Activated T-cell treated with anti-CD3 and anti-CD28 coated beads for 4 hours (primary cell): ENCODE data around the gene IGFBP7.

ENCODE experiments used
- DNase-seq: peaks from one replicate; pipeline ENCODE4 v3.0.0-alpha.2; 2020

Gene IGFBP7

DNA sequence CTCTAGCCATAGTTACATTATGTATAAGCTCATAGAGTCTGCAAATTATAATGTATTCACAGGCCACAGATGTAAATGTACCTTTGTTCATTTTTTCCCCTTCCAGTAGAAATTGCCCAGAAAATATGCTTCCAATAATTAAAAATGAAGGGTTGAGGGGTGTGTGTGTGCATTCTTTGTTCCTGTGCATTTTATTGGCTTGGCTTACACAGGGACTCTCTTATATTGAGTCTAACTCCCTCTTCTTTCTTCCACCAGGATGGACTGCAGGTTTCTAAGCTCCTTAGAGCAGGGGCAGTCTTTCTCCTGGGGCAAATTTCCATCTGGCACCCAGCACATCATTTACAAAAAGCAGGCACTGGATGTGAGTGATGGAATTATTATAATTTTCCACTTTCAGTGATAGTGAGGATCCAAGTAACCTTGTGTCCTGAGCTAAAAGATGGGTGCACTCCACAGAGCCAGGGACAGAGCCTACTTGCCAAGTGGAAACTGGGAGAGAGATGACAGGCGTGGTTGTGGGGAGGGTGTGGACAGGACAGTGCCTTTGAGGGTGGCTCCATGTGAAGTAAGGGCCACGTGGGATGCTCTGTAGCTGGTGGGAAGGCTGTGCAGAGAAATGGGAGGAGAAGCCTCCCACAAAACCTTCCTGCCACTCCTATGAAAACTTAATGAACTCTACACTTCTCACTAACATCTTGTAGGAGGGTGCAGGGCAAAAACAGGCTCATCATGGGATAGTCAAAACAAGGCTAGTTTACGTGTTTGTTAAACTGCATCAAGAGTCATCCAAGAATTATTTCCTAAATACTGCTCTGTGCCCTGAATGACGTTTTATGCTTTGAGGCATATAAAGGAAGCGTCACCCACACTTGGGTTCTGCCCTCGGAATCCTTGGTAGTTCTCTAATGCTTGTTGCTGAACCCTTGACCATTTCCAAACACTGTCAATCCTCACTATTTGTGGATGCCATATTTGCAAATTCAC, 16.0 kb downstream of the IGFBP7 start:
- DNase-seq, result no peak

DNA sequence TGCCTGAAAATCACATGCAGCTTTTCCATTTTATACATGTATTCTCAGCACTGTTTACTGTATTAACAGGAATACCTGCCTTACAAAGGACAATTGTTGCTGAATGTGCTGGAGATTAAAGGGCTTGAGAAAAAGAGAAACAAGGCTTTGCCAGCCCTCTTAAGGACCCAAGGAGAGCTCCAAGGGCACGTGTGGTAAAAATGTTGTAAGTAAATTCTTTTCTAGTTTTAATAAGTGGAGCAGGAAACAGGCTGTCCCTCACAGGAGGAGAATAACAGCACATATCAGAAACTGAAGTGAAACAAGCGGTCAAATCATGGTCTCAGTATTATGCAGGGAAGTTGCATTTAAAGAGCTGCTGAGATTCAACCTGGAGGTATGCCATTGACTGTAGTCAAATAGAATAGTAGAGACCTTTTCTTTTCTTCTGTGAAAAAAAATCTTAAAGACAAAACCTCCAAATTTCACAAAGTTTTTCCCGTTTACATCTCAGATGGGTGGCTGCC, 18.5 kb downstream of the IGFBP7 start:
- no peak for DNase-seq

DNA sequence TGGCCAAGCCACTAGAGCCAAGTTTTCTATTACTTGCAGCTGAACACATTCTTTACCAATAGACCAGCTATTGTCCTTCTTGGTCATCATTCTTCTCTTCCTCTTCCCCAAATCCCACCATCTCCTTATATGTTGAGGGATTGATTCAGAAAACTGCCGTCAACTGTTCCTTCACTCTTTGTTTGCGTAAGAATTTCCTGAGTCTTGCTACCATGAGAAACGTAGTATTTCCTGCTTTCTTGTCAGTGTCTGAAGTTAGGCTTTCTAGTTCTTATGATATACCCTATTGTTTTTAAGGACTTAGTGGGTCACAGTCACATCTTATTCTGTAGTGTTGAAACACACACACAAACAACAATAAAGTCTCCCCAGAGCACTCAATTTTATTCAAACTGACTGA, 20.1 kb downstream of the IGFBP7 start:
- DNase-seq, result no peak

DNA sequence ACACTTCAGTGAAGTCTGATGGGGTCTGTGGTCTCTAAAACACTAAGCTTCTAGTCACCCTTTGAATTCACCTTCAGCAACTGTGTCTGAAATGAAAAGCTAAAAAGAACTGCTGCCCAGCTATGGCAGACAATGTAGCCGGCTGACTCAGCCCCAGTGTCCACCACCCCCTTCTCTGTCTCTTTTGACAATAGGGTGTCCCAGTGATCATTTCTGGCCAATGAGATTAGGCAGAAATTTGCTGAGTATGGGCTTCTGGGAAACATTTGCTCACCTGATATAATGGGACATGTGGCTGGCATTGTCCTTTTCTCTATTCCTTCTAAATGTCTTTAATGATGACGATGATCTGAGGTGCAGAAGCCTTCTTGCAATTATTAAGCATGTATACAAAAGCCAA, 20.6 kb downstream of the IGFBP7 start:
- no peak for DNase-seq

DNA sequence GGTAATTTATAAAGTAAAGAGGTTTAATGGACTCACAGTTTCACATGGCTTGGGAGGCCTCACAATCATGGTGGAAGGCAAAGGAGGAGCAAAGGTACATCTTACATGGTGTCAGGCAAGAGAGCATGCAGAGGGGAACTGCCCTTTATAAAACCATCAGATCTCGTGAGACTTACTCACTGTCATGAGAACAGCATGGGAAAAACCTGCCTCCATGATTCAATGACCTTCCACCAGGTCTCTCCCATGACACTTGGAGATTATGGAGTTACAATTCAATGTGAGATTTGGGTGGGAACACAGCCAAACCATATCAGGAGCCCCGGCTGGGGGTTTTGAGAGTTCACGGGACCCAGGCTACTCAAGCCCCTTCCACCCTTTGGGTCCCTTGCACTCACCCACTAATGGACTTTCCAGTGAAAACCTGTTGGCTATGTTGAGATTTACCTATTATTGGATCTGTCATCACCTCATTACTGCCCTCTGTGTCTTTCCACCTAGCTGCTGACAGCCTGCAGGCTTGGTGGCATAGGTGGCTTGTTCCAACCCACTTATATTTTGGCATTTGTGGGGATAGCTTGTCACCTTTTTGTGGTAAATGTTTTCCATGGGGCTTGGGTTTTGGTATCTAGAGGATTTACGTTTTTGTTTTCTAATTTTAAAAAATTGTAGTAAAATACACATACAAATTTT, 24.0 kb downstream of the IGFBP7 start:
- no peak for DNase-seq

DNA sequence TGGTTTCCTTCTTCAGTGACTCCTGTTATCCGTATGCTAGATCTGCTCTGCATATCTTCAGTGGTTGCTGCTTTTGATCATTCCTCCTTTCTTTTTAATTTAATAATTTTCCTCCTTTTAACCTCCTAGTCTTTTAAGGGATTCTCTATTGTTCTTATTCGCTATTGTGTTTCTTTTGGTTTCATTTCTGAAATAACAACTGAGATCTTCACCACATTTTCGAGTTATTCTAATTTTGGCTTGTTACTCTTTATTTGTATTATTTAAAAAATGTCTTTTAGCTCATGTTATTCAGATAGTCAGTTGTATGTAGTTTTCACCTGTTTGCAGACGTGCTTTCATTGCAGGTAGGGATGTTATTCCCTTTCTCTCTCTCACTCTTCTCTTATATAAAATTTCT, 24.9 kb downstream of the IGFBP7 start:
- DNase-seq, result no peak

DNA sequence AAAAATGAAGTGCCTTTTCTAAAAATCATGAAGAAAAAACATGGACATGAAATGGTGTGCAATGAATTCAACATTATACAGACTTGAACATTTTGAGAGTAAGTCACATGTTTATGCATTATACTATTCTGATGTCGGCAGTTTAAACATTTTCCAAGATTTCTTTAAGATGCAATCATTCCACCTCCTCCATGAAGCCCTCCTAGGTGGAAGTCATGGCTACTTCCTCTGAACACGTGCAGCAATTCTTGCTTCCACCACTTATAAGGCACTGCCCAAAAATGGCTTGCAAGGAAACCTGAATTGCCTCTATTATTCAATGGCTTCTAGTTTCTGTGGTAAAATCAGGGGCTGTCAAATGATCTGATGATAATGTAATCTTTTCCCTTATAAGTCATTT, 25.8 kb downstream of the IGFBP7 start:
- no peak for DNase-seq

DNA sequence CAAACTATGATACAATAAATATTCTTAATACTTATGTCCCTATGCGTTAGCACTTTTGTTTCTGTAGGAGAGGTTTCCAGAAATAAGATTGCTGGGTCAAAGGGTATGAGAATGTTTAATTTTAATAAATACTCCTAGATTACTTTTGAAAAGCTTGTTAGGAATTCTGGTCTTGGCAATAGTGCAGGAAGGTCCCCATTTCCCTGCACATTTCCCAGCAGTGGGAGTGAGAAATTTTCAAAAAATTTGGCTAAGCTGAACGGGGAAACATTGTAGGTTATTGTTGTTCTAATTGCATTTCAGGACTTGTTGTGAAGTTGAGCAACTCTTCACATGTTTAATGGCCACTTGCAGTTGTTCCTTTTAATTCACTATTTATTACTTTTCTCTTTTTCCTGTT, 27.1 kb downstream of the IGFBP7 start:
- DNase-seq, result no peak

DNA sequence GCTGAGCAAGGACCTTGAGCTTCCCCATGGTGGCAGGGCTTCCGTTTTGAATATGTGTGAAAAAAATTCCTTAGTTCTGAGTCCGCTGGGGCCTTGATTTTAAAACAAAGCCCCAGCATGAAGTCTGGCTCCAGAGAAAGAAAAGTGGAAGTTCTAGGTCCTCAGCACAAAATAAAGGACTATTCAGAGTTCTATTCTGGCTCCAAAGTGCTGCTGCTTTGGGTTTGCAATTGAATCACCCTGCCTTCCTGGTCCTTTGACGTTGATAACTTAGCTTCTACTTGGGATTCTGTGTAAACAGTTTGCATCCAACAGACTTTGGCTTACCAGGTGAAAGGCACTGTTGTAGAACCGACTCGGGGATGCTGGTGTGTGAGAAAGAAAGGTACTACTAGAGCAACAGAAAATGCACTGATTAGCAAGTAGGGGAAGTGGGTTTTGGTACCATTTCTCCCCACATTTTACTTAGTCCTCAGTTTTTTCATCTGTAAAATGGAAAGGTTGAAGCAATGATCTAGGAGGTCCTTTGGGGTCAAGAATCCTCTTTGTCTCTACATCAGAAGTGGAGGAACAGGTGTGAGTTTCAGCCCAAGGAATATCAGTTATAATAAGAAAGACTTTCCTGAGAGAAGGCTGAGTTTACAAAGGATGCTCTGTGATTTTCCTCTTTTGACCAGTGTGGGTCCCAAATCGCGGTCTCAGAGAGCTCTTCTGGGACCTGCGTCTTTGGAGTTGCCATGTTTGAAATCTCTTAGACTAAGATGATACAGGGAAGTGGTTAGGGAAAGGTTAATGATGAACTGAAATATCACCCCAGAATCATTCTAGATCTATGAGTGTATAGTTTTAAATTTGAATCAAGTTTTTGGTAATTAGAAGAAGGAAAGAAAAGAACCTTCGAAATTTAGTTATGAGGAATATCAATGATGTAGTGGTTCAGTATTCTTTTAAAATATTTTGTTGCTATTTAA, 28.2 kb downstream of the IGFBP7 start:
- no peak for DNase-seq

DNA sequence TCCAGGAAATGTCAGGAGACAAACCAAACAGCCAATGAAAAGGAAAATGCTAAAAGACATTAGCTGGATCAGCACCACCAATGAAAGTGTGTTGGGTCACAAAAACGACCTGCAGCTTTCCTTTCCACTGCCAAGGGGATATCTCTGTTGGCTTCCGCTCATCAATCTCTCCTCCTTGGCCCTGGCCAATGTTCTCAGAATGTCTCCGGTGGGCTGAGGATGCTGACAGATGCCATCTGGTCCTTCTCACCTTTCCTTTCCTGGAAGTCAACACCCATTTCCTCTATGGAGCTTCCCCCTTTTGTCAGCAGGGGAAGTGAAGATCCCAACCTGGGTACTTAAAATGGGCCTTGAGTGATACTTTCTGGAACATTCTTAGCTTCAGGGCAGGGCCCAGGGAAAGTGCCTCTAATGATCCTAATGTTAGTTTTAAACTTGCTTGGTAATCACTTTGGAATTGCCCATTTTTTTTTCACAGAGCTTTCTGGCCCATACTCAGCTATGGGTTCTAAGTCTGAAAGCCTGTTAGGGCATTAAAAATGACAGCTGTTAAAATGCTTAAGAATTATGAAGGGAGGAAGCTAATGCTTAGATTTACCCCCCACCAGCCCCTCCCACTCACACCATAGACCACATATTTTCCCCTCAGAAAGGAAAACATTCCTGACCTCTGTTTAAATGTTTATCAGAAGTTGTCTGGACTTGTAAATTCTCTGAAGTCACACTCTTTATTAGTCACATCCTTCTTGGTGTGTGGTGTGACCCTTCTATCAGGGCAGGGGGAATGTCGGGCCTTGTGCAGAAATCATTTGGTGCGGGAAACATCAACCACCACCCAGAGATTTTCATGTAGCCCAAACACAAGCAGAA, 29.2 kb downstream of the IGFBP7 start:
- no peak for DNase-seq

DNA sequence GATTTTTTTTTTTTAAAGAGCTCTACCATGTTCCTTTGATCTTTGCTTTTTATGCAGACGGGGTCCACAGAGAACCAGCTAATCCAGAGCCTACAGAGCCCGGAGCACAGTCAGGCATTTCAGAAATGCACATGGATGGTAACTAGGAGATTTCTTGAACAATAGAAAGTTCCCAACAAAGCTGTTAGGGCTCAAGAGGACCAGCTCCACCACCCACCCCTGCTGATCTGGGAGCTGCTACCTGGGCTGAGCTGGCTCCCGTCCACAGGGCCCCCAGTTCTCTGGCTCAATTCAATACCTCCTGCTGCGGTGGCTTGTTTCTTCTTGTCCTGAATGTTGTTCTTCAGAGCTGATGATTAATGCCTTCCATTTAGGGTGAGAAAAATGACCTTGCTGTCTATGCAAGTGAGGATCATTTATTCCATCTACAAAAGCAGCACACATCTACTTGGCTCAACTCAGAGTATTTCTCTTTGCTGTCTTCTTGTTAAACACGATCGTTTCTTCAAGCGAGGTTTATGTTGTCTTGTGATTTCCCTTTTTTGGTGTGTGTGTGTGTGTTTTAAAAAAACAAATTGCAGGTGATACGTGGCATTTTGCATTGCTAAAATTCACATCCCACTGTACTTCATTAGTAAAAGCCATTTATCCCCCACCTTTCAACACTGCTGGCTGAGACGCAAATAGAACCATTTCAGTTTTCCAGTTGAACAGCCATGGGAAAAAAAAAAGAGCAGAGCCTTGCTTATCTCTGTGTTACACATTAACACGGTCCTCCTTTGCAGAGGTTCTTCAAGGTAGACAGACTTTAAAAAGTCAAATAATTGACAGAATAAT, 31.3 kb downstream of the IGFBP7 start:
- DNase-seq, result no peak

DNA sequence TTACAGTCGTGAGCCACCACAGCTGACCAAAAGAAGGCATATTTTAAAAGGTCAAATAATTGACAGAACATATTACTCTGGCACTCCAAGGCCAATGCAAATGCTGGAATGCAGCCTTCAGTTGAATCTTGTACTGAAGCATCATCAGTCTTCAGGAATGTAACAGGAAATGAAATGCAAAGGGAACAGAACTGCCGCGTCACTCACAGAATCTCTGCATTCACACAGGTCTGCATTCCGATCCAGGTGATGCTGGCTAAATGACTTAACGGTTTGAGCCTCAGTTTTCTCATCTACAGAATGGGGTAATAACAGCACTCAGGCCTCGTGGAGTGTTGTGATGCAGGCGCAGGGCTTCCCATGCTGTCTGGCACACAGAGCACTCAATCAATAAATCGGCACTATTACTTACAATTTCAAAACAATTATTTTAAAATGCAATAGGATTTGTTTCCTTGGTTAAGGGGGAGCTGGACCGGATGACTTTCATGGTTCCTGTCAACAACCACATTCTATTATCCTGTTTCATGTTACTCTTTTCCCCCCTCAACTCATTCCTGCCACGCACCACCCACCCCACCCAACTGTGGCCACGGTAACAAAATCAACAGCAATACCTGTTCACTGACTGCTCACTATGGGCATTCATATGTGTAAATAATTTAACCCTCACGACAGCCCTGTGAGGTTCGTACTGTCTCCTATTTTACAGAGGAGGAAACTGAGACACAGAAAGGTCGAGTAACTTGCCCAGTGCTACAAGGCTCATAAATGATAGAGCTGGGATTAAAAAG, 32.4 kb downstream of the IGFBP7 start:
- no peak for DNase-seq

DNA sequence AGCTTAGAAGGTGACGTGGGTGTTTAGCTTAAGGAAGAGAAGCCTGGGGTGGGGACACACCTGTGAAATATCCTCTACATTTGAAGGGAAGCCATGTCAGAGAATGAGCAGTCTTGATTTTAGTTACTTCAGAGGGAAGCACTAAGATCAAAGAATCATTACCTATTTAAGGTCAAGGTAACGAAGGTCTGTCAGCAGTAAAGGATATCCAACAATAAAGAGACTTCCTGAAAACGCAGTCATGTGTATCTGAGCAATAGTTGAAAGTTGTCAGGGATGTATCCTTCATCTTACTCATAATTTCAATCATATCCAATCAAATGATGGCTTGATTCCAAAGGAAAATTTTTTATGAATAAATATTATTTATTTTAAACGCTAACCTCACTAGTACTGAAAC, 33.5 kb downstream of the IGFBP7 start:
- no peak for DNase-seq

DNA sequence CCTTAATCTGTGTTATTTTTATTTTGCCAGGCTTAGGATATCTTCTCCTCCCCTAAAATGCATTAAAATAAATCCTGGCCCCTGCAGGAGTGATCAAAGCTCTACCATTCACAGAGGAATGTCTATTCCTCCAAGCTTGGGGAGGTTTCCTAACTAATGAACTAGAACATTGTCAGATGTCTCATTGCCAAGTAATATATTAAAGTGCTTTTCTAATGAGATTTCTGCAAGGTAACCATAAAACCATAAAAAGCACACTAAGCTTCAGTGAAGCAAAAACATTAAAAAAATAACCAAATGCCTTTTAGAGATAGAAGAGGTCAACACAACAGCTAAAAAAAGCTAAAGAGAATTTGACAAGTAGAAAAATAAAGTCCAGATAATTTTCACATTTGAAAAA, 34.8 kb downstream of the IGFBP7 start:
- DNase-seq, result no peak

DNA sequence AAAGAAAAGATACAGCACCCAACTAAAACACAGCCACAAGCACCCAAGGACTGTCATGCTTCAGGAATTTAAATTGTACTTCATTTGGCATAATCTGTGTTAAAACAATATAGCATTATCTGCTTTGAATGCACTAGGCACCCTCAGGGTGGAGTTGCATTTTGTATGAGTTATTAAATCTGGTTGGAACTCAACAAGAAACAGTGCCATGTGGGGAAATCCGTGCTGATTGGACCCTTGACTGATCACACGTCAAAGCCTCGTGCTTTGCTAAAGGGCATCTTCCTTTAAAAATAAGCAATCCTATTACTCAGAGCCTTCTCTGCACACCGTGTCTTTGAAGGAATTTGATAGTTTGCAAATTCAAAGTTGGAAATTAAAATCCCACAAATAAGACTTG, 35.4 kb downstream of the IGFBP7 start:
- DNase-seq, result no peak

DNA sequence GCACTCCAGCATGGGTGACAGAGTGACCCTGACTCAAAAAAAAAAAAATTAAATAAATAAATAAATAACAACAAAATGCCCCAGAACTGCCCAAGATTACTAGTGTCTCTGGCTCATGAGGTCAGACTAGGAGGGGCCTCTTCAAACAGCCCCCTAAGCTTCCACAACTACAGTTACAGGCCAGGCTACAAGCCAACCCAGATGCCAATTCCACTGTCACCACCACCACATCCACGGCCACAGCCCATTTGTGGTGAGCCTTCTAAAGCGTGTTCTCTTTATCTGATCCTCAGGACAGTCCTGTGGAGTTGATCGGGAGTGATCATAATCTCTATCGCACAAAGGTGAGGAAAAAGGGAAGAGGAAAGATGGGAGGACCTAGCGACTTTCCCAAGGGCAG, 36.6 kb downstream of the IGFBP7 start:
- no peak for DNase-seq

DNA sequence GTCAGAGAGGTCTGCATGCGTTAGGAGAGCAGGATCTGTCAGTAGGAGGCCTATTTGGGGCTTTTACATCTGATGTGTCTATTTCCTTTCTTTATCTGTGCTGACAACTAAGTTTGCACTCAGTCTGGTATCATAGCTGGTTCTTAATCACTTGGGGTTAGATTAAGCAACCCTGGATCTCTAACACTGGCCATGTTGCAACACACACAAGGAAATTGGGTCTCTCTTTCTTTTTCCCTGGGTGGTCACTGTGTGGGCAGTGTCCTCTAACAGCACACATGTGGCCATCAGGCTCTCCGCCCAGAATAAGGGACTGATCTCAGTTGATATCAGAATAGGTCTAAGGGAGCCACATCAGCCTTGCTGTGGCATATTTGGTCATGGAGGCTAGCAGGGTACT, 38.9 kb downstream of the IGFBP7 start:
- no peak for DNase-seq

DNA sequence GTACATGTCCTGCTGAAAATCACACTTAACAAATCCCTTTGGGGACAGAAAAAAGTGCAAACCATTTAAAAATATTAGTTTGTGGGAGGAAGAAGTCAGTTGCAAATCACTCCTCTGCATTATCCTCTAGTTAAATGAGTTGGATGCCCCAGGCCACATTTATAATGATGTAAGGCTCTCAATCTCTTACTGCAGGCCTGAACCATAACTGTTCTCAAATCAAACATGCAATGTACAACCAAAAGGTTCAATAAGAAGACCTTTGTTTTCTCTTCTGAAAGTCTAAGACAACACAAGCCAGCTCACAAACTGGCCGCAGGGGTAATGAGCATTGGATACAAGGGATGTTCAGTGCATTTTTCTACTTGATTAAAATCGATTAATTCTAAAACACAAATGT, 39.7 kb downstream of the IGFBP7 start:
- no peak for DNase-seq

DNA sequence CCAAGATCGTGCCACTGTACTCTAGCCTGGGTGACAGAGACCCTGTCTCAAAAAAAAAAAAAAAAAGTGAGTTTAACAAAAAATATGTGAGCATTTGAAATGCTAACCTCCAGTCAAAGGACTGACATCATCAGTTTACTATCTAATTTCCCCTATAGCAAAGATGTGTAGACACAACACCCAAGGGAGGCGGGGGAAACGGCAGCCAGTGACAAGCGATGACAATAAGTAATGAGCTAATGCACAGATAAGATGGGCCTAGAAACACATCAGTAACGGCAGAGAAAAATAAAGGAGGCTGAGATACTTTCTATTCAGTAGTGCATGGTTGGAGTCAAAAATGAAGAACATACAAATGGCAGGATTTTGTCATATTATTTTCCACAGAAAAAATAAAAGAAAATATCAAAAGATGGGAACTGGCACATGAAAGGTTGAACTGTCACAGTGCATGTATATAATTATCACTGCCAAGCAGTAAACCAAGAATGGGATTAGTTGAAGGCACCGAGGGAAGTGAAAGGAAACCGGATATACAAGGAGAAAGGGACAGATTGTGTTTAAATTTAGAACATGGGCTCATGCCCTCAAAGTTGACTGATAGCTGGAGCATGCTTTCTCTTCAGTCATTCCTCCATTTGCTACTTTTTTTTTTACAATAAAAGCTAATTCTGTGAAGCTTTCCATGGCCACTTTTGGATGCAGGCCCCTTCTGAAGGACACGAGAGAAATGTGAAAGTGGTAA, 41.8 kb downstream of the IGFBP7 start:
- no peak for DNase-seq
